NB4 (cell line): ENCODE results near the gene IL17RC.

ENCODE experiments used
- DNase-seq: peaks from one replicate; pipeline ENCODE4 v3.0.0; 2010; ENCODE audit warnings: low read depth
- H3K4me3 ChIP-seq: one replicate; pipeline ENCODE4 v1.5.1; 2011; ENCODE audit warnings: mild to moderate bottlenecking, low read depth, low read length, moderate library complexity
- MAX ChIP-seq: IDR thresholded peaks from 2 replicates; pipeline ENCODE4 v1.6.1; 2011; ENCODE audit warnings: low read depth, low read length
- MYC ChIP-seq: IDR thresholded peaks from 2 replicates; pipeline ENCODE4 v1.6.1; 2011; ENCODE audit warnings: low read depth, low read length
- POLR2A ChIP-seq: IDR thresholded peaks from 2 replicates; pipeline ENCODE4 v1.6.1; 2011; ENCODE audit warnings: mild to moderate bottlenecking; ENCODE audit not compliant: insufficient read length; ENCODE audit errors: extremely low read depth
- TF ChIP-seq, protein P1 (sequence below): IDR thresholded peaks from one replicate; pipeline ENCODE4 v1.5.1; 2012; ENCODE audit warnings: low read depth, low read length

Gene IL17RC

DNA sequence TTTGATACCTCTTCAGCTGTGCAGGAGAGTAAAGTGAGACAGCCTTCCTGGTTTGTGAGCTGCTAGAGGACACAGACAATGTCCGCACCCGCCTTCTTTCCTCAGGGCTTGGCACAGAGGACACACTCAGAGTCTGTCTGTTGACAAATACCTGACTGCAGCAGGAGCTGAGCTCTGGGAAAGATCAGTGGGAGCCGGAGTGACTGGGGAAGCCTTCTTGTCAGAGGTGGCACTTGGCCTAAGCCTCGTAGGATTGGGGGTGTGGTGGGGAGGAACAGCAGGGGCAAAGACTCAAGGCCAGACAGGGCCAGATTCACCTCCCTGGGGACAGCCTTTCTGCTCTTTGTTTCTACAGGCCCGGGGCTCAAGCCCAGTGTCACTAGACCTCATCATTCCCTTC is 3.3 kb upstream of the IL17RC start:
- TF ChIP-seq MYC = no peak
- no peak for TF ChIP-seq POLR2A
- no peak for TF ChIP-seq MAX
- TF ChIP-seq, protein P1, sequence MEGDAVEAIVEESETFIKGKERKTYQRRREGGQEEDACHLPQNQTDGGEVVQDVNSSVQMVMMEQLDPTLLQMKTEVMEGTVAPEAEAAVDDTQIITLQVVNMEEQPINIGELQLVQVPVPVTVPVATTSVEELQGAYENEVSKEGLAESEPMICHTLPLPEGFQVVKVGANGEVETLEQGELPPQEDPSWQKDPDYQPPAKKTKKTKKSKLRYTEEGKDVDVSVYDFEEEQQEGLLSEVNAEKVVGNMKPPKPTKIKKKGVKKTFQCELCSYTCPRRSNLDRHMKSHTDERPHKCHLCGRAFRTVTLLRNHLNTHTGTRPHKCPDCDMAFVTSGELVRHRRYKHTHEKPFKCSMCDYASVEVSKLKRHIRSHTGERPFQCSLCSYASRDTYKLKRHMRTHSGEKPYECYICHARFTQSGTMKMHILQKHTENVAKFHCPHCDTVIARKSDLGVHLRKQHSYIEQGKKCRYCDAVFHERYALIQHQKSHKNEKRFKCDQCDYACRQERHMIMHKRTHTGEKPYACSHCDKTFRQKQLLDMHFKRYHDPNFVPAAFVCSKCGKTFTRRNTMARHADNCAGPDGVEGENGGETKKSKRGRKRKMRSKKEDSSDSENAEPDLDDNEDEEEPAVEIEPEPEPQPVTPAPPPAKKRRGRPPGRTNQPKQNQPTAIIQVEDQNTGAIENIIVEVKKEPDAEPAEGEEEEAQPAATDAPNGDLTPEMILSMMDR = no peak
- peak; percentile 64 for DNase-seq
- no peak overlapping the region for H3K4me3 ChIP-seq

- no peak overlapping the region for H3K4me3 ChIP-seq
- no peak for DNase-seq
- TF ChIP-seq MYC (no peak), MAX (no peak), POLR2A (no peak)
- TF ChIP-seq, protein P1 = no peak
Measured at GRCh38 chr3:9914011-9914410, 2.9 kb upstream of the IL17RC start.

DNA sequence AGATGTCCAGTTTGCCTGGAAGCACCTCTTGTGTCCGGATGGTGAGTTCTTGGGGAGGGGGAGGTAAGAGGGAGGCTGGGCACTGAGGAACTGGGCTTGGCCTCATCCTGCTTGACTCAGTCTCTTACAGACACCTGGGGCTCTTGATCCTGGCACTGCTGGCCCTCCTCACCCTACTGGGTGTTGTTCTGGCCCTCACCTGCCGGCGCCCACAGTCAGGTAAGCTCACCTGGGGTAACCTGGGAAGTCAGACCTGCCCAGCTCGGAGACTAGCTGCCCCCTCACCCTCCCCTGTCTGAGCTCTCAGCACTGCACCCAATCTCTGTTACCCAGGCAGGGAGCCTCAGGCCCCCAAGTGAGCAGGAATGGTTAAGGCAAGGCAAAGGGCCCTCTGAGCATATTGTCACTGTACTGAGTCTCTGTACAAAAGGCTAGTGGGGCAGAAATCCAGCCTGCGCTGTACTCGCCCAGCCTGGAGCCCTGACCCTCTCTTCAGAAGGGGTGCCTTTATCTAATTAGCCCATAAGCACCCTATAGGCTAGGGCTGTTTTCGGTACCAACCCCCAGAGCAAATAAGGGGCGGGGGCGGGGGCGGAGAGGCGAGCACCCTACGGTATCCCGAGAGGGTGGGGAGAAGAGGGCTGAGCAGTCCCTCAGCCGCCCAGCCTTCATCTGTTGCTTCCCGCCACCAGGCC is 2.2 kb upstream of the IL17RC start:
- peak; percentile 92 for DNase-seq
- peak overlapping the region; percentile 53 for H3K4me3 ChIP-seq
- TF ChIP-seq, protein P1 = no peak
- no peak for TF ChIP-seq POLR2A
- TF ChIP-seq MAX = no peak
- no peak for TF ChIP-seq MYC

DNA sequence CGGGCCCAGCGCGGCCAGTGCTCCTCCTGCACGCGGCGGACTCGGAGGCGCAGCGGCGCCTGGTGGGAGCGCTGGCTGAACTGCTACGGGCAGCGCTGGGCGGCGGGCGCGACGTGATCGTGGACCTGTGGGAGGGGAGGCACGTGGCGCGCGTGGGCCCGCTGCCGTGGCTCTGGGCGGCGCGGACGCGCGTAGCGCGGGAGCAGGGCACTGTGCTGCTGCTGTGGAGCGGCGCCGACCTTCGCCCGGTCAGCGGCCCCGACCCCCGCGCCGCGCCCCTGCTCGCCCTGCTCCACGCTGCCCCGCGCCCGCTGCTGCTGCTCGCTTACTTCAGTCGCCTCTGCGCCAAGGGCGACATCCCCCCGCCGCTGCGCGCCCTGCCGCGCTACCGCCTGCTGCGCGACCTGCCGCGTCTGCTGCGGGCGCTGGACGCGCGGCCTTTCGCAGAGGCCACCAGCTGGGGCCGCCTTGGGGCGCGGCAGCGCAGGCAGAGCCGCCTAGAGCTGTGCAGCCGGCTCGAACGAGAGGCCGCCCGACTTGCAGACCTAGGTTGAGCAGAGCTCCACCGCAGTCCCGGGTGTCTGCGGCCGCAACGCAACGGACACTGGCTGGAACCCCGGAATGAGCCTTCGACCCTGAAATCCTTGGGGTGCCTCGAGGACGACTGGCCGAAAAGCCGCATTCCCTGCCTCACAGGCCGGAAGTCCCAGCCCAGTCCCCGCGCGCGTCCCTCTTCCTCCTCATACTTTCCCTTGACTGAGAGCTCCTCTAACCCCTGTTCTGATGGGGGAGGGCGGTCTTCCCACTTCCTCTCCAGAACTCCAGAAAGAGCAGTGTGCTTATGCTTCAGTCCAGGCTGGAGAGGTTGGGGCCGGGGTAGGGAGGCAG is 1.4 kb upstream of the IL17RC start:
- peak; percentile 55 for TF ChIP-seq MYC
- TF ChIP-seq, protein P1 = no peak
- TF ChIP-seq MAX = peak; percentile 73
- peak; percentile 57 for TF ChIP-seq POLR2A
- H3K4me3 ChIP-seq = peak overlapping the region; percentile 65
- DNase-seq = peak; percentile 78

DNA sequence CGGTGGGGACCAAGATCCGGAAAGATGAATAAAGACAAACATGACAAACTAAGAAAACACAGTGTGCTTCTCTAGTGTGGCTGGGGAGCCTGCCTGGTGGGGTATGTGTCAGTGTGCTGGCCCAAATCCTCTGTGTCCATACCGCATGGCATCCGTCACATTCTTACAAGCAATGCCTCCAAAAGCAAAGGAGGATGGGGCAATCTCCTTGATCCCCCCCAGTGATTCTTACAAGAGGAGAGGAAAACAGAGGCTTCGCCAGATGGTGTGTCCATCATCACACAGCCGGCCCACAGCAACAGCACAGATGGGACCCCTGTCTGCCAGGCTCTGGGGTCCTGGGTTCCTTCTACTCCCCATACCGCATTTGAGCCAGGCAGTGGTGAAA is 558 bp upstream of the IL17RC start:
- no peak for DNase-seq
- peak overlapping the region; percentile 65 for H3K4me3 ChIP-seq
- TF ChIP-seq, protein P1 = no peak
- TF ChIP-seq MYC (no peak), POLR2A (no peak), MAX (no peak)
